Hindlimb muscle (tissue), 1 donor: ENCODE results near the gene SREBF2. TPM values are rescaled to one million over a fixed set of nuclear protein-coding genes. Genes with fewer than 3 reads are reported as not detected.
"Not testable (repeated sequence)": the region's sequence is repeated elsewhere in the genome, so short reads cannot be mapped to it uniquely, and the experiment has no call there.

Experiments used
- DNase-seq: peaks from one replicate; pipeline ENCODE4 v3.0.0-alpha.2; 2013
- polyA plus RNA-seq: library from polyadenylated mRNA; unstranded; fragments of 120-200 nt; gene quantifications from one replicate; pipeline ENCODE4 v1.2.1, GENCODE V29; 2013; ENCODE audit not compliant: insufficient read length

SREBF2 gene
- polyA plus RNA-seq, 1 donor = 83.4 TPM

DNA sequence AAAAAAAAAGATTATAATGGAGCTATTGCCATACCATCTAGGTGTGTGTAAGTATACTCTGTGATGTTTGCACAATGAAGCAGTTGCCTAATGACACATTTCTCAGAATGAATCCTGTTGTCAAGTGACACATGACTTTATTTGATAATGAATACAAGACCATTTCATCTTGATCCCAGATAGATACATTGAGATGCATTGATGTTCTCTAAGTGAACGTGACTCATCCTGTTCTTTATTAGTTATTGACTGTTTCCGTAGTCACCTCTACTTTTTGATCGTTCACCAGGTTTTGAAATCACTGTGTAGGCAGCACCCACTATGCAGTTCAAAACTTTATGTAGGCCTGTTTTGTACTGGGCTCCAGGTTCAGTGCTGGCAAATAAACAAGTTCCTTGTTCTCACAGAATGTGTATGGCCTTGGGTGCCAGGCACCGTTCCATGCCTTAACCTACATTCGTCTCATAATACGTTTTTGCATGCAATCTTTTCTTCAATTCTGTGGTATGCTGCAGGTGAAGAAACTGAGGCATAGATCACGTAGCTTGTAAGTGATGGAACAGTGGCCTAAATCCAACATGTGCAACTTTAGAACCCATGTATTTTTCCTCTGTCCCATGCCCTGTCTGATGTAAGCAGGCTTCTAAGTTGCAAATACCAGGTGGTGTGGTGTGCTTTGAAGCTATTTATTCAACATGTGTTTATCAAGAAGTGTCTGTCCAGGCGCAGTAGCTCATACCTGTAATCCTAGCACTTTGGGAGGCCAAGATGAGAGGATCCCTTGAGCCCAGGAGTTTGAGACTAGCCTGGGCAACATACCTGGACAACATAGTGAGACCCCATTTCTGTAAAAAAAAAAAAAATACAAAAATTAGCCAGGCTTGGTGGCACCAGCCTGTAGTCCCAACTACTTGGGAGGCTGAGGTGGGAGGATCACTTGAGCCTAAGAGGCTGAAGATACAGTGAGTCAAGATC is 10.4 kb downstream of the SREBF2 start:
- no peak for DNase-seq

DNA sequence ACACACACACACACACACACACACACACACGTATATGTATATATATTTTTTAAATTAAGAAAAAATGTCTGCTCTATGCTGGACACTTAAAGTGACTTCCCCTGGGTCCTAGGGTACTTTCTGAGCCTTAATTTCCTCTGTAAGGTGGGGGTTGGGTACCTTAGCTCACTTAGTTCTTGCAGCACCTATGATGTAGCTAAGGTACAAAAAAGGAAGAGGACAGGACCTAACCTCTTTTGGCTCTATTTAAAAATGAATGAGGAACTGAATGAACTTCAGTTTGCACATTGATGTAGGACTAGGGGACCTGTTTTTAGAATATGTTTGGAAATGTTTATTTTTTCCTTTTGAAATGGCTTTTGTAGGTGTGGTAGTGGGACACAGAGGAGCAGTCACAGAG is 11.1 kb downstream of the SREBF2 start:
- DNase-seq = no peak

DNA sequence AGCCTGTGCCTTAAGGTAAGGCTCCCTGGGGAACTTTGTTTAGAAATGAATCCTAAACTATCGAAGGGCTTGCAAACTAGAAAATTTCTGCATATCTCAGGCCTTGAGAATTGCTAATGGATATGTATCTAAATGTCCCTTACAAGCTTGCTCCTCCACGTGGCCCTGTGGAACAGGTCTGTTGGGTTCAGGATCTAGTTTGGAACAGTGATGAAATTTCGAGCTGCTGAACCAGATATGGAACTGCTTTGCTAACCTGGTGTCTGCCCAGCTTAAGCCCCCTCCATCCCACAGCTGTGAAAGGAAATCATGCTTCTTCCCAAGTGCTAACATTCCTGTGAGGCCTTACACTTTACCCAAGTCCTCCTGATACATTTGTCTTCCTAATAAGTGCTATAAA is 11.6 kb downstream of the SREBF2 start:
- no peak for DNase-seq

DNA sequence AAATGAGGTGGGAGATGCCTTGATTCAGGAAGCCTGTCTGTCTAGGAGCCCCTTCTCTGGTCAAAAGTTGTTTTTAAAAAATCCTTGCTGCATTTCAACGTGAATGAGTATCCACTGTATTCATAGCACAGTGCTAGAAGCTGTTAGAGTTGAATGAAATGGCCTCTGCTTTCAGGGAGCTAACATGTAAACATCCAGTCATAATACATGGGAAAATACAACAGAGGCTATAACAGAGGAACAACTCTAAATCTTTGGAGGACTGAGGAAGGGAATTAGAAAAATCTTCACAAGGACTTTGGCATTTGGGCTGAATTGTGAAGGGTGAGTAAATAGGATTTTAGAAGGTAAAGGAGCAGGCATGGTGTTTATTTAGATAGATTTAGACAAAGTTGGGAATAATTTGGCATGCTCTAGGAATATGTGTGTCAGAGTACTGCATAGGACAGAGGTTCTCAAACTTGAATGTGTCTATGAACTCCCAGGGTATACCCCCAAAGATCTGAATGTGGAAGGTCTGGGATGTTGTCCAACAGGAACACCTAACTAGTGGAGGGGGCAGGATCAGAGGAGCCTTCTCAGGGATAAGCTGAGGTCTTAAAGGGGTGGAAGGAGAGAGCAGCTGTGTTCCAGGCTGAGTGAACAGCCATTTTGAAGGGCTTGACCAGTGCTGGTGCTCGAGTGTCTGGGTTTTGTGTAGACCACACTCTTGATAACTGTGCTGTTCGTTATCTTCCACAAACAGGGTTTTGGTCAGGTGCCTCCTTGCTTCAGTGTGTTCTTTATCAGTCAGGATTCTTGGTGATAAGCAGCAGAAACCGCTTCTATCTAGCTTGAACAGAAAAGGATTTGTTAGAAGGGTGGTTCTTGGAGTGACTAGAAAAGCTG is 12.7 kb downstream of the SREBF2 start:
- DNase-seq = no peak

DNA sequence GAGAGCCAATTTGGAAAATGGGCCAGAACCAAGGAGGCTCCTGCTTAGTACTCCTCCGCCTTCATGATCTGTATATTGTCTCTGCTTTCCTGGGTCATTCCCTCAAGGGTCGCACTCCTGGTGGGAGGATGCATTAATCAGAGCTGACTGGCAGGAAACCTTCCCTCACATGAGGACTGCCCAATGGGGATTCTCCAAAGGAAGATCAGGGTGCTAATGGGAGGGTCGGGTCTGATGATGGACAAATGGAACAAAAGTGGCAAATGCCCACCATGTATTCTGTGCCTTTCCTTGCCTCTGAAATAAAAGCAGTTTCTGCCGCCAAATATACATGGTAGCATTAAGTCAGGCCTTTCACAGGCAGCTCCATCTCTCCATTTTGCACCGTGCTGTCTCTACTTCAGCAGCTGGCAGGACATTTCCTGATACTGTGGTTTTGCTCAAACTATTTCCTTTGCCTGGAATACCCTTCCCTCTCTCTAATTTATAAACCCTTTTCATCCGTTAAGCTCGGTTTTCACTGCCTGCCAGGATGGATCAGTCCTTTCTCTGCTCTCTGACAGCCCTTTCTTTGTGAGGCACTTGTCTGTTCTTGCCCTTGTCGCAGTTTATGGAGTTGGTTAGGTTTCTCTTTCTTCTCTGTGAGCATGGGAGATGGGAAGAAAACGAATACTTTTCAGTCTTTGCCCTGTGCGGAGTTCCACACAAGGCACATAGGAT is 13.5 kb downstream of the SREBF2 start:
- DNase-seq = no peak

DNA sequence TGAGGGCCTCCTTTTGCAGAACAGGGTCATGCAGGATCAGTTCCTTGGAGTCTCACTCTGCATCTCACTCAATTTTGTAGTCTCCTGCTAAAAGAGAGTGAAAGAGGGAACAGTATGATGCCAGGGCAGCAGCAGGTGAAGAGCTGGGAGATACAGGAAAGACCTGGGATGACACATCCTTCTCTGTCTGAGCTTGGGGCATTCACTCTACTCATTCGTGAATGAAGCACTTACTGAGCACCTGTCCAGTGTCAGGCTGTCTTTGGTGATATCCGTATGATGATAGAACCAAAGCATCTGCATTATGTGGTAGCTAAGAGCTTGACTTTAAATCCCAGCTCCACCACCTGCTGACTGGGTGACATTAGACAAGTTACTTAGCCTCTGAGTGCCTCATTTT is 14.4 kb downstream of the SREBF2 start:
- DNase-seq = no peak

DNA sequence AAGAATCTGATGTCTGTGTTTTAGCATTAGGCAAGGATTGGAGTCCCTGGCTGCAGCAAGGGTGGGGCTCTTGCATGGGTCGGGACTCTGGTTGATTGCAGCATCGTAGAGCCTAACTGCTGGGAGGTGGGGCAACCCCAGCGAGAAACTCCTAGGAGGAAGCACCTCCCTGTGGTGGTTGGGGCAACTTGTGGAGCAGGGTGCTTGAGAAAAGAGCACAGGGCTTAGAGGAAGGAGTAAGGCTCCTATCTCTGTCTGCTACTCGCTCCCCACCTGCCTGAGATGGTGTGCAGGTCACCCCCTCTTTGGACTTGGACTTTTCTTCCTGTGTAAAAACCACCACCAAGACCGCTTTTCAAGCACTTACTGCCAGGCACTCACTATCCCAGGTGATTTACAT is 15.6 kb downstream of the SREBF2 start:
- DNase-seq = no peak

DNA sequence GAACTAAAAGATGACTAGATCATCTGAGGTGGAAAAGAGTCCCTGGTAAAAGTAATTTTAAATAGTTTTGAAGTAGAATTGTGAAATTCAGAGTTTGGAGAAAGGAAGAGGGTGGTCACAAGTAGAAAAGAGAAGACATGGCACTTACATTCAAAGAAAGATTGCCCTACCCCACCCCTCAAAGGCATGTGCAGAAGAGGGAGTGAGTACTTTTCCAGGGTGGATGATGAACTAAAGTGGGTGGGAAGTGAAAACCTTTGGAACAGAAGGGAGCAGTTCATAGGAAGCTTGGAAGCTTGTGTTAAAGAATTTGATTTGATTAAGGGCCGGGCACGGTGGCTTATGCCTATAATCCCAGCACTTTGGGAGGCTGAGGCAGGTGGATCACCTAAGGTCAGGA is 23.6 kb downstream of the SREBF2 start:
- DNase-seq = no peak

DNA sequence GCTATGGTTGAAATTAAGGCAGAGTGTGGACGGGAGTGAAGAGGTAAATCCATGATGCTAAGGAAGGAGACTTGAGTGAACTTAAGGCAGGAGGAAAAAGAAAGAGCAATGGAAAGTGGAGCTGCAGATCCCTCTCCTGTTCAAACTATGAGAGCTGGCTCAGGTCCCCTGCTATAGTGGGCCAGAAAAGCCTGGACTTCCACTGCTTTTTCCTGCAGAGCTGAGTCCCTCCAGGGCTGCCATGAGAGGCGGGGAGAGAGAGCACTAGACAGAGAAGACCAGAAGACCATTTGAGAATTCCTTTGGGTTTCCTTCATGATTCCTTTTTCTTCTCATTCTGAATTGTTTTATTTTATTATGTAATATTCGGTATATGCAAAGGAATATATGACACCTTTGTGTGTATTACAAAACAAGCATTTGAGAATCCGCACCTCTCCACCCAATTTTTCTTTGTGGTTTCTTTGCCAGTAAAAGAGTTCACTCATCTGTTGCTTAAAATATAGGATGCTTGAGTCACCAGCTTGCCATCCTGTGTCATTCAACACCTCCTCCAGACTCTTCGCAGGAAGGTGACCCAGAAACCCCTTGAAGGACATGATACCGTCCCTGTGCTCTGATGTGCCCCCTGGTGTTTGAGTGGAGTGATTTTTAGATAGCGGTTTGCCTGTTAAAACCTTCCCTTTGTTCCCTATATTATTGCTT is 24.4 kb downstream of the SREBF2 start:
- peak; percentile 76 for DNase-seq

DNA sequence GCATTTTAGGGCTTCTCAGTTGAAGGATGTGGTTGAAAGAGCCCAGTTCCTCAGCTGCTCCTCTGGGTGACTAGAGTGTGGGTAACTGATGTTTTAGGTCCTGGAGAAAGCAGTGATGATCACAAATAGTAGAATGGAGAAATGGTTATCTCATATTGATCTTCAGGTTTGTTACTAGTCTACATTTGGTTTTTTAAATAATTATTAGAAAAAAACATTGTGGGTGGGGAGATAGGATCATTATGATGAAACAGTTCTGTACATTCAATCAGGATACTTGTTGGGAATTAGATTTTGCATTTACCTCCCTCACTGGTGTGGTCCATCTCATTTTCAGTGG is 24.9 kb downstream of the SREBF2 start:
- DNase-seq = no peak

DNA sequence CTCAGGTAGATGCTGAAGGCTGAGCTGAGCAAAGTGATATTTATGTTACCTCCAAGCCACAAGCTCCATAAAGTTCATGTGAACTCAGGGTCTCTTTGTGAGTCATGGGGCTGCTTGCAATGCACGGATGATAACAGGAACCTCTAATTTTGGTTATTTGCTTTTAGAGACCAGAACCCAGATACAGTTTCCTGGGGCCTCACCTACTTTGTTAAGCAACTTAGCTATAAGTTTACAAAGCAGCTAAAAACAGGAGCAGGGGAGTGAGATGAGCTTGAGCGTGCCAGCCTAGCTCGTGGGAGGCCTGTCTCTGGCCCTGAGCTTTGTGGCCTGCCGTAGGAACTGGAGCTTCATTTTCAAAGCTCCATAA is 29.2 kb downstream of the SREBF2 start:
- no peak for DNase-seq

DNA sequence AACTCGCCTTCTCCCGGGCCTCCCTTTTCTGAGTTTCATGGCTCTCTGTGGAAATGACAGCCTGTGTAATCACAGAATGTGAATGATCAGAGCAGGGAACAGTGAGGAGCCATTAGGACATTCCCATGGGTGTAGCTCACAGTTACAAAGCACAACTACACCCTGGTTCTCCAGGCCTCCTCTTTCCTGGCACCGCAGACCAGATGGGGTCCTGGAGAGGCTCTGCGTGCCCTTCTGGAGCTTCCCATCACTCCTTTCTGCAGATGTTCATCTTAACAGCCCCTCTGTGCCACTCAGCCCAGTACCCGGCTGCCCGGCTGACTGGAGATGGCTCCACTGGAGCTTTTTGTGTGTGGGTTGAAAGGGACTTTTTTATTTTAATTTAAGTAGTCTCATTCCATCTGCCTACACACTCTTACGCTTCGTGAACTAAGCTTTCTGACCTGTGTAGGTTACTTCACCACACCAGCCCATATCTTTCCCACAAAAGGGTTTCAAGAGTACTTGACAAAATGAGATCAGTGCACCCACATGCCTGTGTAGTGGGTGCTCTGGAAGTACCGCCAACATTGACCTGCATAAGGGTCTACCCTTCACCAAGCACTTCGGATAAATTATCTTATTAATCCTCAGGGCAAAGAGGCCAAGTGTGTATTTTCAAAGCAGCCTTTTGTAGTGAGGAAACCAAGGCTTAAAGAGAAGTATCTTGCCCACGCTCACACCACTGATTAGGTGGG is 29.8 kb downstream of the SREBF2 start:
- no peak for DNase-seq

DNA sequence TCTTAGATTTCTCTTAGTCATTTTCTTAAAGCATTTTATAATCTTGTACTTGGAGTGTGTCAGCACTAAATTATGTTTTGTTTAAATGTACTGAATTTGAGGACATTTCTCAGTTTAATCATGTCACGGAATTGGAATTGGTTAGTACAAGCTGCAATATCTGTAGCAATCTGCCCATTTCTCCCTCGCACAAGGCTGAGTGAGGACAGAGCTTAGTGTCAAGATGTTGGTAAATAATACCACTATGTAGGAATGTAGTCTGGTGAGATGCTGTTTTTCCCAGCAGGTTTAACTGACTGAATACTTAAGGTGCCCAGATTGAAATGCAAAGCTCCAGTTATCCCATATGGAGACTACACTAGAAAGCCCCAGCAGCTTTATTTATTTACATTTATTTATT is 30.6 kb downstream of the SREBF2 start:
- no peak for DNase-seq

DNA sequence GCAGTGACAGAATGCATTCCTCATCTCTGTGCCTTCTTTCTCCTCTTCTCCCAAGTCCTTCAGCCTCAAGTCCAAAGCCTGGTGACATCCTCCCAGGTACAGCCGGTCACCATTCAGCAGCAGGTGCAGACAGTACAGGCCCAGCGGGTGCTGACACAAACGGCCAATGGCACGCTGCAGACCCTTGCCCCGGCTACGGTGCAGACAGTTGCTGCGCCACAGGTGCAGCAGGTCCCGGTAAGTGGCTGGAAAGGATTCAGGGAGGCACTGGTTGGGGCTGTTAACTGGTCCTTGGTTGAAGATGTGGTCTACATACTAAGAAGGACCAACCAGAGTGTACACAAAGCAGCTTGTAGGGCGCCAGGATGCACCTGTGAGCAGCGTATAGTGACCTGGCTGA is 35.7 kb downstream of the SREBF2 start:
- no peak for DNase-seq

DNA sequence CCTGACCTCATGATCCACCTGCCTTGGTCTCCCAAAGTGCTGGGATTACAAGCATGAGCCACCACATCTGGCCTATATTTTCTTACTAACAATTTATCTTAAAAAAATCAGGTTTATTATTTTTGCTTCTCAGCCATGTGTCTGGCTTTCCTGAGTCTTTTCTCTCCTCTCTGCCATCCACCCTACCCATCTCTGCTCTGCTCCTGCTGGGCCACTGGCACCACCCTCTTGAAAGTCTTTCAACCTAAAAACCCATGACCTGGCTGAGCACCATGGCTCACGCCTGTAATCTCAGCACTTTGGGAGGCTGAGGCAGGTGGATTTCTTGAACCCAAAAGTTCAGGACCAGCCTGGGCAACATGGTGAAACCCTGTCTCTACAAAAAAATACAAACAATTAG is 37.2 kb downstream of the SREBF2 start:
- not testable (repeated sequence) for DNase-seq

DNA sequence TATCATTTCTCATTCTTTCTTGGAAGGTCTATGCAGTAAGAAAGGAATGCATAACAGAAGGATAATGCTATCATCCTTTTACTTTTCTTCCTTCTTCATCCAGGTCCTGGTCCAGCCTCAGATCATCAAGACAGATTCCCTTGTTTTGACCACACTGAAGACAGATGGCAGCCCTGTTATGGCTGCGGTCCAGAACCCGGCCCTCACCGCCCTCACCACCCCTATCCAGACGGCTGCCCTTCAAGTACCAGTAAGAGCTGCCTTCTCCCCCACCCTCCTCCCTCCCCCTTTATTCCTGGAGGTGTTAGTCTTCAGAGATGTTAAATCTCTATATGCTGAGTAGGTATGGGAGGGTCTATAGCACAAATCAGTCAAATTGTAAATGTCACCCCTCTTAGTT is 37.9 kb downstream of the SREBF2 start:
- DNase-seq = no peak

DNA sequence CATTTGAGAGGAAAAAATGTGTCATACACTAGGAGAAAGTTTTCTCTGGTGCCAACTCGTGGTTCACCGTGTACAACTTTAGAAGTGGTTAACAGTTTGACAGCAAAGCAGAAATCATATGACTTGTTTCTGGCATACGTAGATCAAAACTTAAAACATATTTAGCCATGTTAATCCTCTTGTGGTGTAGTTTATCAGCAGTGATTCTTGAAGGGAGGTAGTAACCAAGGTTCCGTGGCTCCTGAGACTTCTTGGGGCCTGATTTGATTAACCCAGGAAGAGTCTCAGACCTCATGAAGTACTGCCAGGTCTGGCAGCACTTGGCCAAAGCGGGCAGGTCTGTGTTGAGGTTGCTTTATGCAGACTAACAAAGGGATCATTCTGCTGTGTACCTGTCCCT is 40.5 kb downstream of the SREBF2 start:
- no peak for DNase-seq

DNA sequence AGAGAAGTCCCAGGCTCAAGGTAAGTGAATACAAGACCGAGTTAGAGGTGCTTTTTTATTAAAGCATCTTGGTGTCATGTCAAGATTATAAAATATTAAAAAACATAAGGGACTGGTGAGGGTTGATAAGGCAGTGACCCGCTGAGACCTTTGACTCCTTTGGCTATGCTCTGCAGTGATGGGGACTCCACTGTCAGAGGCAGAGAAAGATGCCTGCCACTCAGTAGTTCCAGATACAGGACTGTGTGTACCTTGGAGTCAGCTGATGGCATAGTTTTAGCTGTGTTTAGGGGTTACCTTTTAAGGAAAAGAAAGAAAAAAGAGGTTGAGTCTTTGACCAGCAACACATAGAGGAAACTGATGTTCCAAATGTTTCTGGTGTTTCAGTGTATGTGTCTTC is 41.2 kb downstream of the SREBF2 start:
- no peak for DNase-seq

DNA sequence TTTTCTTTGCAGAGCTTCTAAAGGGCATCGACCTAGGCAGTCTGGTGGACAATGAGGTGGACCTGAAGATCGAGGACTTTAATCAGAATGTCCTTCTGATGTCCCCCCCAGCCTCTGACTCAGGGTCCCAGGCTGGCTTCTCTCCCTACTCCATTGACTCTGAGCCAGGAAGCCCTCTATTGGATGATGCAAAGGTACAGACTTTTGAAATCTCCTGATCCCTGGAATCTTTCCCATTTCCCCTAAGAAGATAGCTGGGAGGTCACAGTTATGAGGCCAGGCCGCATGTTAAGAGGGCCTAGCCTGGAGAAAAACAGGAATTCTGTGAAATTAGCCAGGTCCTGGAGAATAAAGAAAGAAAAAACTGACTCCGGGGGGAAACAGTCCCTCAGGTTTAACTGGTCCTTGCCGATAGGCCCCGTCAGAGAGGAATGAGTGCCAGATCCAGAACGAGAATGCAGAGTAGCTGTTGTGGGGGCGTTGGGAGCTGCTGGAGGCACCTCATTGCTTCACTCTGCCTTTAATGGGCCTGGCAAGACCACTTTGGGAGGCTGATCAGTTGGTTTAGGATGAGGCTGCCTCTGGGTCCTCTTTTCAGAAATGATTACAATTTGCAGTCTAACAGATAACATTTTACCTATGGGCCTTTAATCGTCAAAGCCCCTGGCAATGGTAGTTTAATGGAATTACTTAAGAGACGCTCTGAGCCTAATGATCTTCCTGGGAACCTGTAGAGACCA is 42.8 kb downstream of the SREBF2 start:
- no peak for DNase-seq

DNA sequence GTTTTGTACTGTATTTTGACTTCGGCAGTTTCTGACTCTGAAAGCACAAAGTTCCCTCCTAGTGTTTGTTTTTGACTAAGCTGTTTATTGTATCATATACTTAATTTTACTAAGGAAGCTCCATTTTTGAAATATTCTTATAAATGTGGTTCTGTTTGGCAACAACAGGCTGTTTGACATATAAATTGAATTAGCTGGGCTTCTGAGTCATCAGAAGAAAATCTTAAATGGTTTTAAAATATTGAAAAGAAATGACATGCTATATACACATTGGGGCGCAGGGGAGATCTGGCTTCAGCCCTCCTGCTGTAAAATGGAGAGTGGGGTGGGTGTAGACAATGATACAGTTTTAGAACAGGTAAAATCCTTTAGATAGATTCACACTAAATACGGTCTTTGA is 43.4 kb downstream of the SREBF2 start:
- no peak for DNase-seq

DNA sequence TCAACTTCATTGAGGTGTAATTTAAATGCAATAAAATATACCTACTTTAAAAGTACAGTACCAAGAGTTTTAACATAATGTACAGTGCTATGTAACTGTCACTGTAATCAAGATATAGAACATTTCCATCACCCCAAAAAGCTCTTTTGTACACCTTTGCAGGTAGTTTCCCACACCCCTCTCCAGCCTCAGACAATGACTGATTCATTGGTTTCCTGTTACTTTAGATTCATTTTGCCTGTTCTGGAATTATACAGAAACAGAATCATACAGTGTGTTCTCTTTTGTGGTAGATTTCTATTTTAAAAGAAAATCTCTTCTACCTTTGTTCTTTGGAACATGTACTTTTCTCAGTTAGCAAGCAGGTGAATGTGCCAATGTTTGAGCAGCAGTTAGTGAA is 43.8 kb downstream of the SREBF2 start:
- DNase-seq = no peak
